SIG-M5 (cell line): ENCODE data around the gene SLC37A4.
"Not testable (repeated sequence)": the region's sequence is repeated elsewhere in the genome, so short reads cannot be mapped to it uniquely, and the experiment has no call there.

ENCODE experiments used
- DNase-seq: peaks from one replicate; lab custom pipeline; 2025; lab: John Stamatoyannopoulos, UW

The SLC37A4 gene

GRCh38 chr11:119041821-119042514 is 11.3 kb upstream of the SLC37A4 start:
- DNase-seq: no peak

- not testable (repeated sequence) for DNase-seq
Measured at GRCh38 chr11:119039471-119039870, 8.8 kb upstream of the SLC37A4 start.

- no peak for DNase-seq
Measured at GRCh38 chr11:119038884-119039283, 8.2 kb upstream of the SLC37A4 start.

- no peak for DNase-seq
Measured at GRCh38 chr11:119034813-119035212, 4.1 kb upstream of the SLC37A4 start.

- not testable (repeated sequence) for DNase-seq
Measured at GRCh38 chr11:119033421-119033820, 2.7 kb upstream of the SLC37A4 start.

GRCh38 chr11:119031912-119032280 is 1.2 kb upstream of the SLC37A4 start:
- DNase-seq: no peak

GRCh38 chr11:119030029-119030328 is 698 bp downstream of the SLC37A4 start:
- no peak for DNase-seq

GRCh38 chr11:119029340-119030028 is 1.2 kb downstream of the SLC37A4 start:
- no peak for DNase-seq

GRCh38 chr11:119029069-119029339 is 1.7 kb downstream of the SLC37A4 start:
- no peak for DNase-seq

- no peak for DNase-seq
Measured at GRCh38 chr11:119028346-119029068, 2.2 kb downstream of the SLC37A4 start.

- no peak for DNase-seq
Measured at GRCh38 chr11:119027561-119028345, 2.9 kb downstream of the SLC37A4 start.

- no peak for DNase-seq
Measured at GRCh38 chr11:119026970-119027369, 3.7 kb downstream of the SLC37A4 start.

- DNase-seq: no peak
Measured at GRCh38 chr11:119025978-119026766, 4.5 kb downstream of the SLC37A4 start.

GRCh38 chr11:119025541-119025940 is 5.1 kb downstream of the SLC37A4 start:
- no peak for DNase-seq

- no peak for DNase-seq
Measured at GRCh38 chr11:119025099-119025473, 5.6 kb downstream of the SLC37A4 start.

- no peak for DNase-seq
Measured at GRCh38 chr11:119024430-119025098, 6.1 kb downstream of the SLC37A4 start.

- DNase-seq: no peak
Measured at GRCh38 chr11:119023741-119024140, 6.9 kb downstream of the SLC37A4 start.

GRCh38 chr11:119021631-119022030 is 9.0 kb downstream of the SLC37A4 start:
- DNase-seq: no peak

GRCh38 chr11:119019996-119020395 is 10.7 kb downstream of the SLC37A4 start:
- no peak for DNase-seq

GRCh38 chr11:119018074-119018938 is 12.4 kb downstream of the SLC37A4 start, which contains the start of the genes RPS25 and TRAPPC4:
TSS of gene RPS25 (minus strand) at chr11:119018343. CDS start at chr11:119018284, 59 bp downstream.
TSS of gene TRAPPC4 (plus strand) at chr11:119018766. CDS start at chr11:119018796, 30 bp downstream.
- peak; percentile 91 for DNase-seq
